NT2/D1 (cell line): ENCODE measurements around the gene PTPRN2.

Experiments used
- SUZ12 ChIP-seq: IDR thresholded peaks from 2 replicates; pipeline ENCODE4 v1.6.1; 2011; ENCODE audit not compliant: insufficient read length, insufficient read depth; ENCODE audit errors: extremely low read depth
- YY1 ChIP-seq: IDR thresholded peaks from 2 replicates; pipeline ENCODE4 v1.6.1; 2011; ENCODE audit not compliant: insufficient read length, insufficient read depth

DNA sequence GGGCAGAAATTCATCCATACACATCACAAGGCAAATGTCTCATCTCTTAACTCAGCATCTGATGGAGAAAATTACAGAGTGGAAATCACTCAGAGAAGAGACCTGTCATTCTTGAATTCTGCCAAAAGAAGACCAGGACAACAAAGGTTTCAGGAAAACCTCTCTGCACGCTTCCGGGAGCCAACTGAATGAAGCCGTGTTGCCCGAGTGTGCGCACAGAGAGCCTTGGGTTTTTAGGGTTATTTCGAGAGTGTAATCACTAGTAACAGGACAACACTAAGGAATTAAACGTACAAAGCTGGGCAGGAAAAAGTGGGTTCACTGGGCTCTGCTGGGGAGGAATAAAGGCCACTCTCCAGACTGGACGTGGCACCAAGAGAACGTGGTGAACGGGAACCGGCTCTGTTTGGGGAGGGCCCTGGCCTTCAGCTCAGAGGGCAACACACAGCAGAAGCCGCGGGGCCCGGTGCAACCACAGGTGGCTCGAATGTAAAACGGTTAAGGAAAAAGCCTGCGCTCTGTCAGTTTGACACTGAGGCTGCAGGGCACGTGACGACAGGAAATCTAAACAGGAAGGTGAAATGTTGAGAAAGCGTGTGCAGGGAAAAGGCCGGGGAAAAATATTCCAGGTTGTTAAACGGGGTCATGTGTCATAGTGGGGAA is 919.3 kb downstream of the PTPRN2 start:
- no peak for TF ChIP-seq YY1
- TF ChIP-seq SUZ12: no peak
